Endothelial cell of coronary artery (primary cell): ENCODE data around the gene TRIP4. TPM values are rescaled to one million over a fixed set of nuclear protein-coding genes. Genes with fewer than 3 reads are reported as not detected.

Experiments
- total RNA-seq: library from RNA; depleted of rRNA; stranded (reverse); fragments of >200 nt; gene quantifications from 2 replicates; pipeline ENCODE4 v1.2.3, GENCODE V29; 2014

TRIP4 gene
- total RNA-seq = 10.3 and 12.8 TPM in 2 replicates

DNA sequence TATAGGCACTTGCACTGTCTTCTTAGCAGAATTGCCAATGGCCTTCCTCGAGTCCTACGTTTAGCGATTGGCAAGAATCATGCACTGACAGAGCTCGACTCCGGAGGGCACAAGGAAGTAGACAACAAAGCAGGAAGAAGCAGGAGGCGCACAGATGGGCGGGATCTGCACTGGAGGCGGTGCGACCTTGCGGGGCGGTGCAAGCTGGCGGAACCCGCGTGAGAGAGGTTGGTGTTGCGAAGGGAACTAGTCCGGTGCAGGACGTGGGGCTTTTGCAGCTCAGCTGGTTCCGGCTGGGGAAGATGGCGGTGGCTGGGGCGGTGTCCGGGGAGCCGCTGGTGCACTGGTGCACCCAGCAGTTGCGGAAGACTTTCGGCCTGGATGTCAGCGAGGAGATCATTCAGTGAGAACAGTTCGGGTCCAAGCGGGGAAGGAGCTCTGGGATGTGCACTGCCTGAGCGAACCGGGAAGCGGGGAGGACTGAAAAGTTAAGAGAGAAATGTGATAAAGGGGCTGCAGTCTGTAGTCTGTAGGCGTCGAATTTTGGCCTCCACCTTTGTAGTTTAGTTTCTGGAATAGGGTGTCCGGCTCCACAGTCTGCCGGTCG, at the start of gene TRIP4:
Gene TRIP4, plus strand, starts transcription at position 275 of the 607 bp plus-strand sequence. Its CDS starts 28 bp downstream, at position 303.

DNA sequence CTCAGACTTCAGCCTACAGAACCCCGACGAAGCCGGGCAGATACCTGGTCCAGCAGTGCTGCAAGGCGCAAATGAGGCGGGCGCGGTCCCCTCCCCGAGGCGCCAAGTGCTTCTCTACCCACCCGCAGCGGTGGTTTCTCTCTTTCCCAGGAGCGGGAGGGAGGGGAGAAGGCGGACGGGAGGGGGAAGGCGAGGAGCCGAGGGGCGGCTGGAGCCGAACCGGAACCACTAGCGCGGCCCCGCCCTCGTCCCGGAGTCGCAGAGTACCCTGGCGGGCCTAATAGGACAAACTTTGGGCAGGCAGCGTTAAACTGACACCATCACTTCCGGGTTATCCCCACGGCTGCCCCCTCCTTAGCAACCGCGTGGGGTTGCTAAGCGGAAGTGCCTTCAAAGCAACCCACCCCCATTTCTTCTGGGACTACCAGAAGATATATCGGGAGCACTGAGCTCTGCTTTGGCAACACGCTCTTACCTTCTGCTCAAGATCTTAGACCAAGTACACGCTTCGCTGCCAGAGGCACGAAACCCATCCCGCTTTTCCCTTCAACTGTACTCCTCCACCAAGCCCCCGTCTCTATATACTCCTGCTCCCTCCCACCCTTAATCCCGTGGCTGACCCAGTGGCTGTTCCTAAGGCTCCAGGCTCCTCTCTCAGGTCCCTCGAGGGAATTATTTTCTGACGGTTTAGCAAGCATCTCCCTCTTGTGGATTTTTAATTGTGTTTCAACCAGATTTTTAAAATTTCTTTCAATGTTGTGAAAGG, 31.5 kb upstream of the TRIP4 start, which contains the start of gene CSNK1G1:
Gene CSNK1G1, minus strand, starts transcription at position 230 of the 766 bp plus-strand sequence. CDS start 55,674 bp downstream, outside the sequence.

DNA sequence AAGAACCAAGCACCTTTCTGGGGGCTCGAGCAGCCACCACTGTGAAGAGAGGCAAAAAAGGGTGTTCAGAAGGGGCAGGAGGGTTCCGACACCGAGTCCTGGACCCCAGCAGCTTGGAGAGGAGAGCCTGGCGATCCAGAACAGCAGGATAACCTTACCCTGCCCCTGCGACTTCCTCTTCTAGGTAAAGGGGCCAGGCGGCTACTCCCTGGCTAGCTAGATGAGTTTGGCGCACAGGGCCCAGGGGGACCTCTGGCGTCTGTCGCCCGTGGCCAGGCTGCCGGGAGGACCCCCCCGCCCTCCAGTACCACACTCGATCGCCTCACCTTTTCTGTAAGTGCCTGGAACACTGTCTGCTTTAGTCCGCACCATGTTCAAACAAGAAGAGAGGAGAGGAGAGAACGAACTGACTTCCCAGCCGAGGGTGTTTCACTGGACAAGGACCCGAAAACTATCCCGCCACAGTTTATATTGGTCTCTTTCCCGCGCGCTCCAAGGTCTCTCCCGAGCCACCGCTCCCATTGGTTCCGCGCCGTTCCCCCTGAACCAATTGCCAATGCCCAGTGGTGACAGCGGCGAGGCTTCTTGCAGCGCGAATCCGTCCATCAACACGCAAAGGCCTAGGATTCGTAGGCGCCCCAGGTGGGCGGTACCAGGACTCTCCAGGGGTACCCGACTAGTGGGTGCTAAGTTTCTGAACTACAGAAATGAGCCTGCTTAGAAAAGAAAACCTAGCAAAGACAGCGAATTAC, 6.5 kb upstream of the TRIP4 start, which contains the start of gene PCLAF:
Gene PCLAF, minus strand, starts transcription at position 442 of the 752 bp plus-strand sequence. Its CDS starts 70 bp downstream, at position 372.

DNA sequence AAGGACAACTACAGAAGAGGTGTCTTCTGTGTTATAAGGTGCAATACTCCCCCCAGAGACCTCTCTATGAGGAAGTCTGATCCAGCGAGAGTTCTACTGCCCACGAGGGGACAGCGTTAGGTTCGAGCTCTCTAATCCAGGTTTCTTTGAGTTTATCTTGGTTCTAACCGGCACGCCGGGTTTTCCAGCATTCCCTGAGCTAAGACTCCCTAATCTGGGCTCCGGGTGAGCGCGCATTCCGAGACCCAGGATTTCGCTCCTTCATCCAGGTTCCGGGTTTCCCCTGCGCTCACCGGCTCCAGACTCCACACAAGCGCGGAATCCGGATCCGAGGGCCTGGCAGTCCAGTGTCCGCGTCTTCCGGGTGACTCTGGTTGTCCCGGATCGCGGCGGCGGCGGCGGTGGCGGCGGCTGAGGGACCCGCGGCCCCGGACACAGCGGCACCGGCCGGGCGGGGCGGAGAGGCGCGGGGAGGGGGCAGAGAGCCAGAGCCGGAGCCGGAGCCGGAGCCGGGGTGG, 72.6 kb downstream of the TRIP4 start, which contains the start of gene ZNF609:
Gene ZNF609, plus strand, starts transcription at position 373 of the 518 bp plus-strand sequence. CDS start 38,842 bp downstream, outside the sequence.

Other genes starting within 250 kb of the TRIP4 start
- 0.28 and 0.45 TPM in 2 replicates for gene SNX22, start 236.1 kb upstream of the TRIP4 start, total RNA-seq
- 845 and 911 TPM in 2 replicates for gene PPIB, start 224.8 kb upstream of the TRIP4 start, total RNA-seq
- gene CSNK1G1, start 31.7 kb upstream of the TRIP4 start, total RNA-seq = 25.8 and 29.5 TPM in 2 replicates
- gene PCLAF, start 6.4 kb upstream of the TRIP4 start, total RNA-seq = 8.1 and 13.5 TPM in 2 replicates
- gene ZNF609, start 72.7 kb downstream of the TRIP4 start, total RNA-seq = 20.2 and 27.8 TPM in 2 replicates